Measurements from ENCODE around the gene FBXL7.

GRCh38 chr5:15762668-15763067 is 262.7 kb downstream of the FBXL7 start:
- TF ChIP-seq CTCF (IDR thresholded peaks at IDR 0.05): no peak
- TF ChIP-seq POLR2AphosphoS5 (IDR thresholded peaks at IDR 0.05): no peak
